GM12874 (cell line): ENCODE measurements around the gene SLC35F6.

Source experiments
- CTCF ChIP-seq: IDR thresholded peaks from 2 replicates; pipeline ENCODE4 v1.5.1; 2011; ENCODE audit warnings: low read depth, mild to moderate bottlenecking, control low read depth, low read length, moderate library complexity; ENCODE audit not compliant: insufficient read depth

Gene SLC35F6

GRCh38 chr2:26720322-26721114 is 43.6 kb upstream of the SLC35F6 start:
- no peak for TF ChIP-seq CTCF

- TF ChIP-seq CTCF = no peak
These were observed 42.7 kb upstream of the SLC35F6 start for GRCh38 chr2:26721115-26722032.

- no peak for TF ChIP-seq CTCF
These were observed 41.8 kb upstream of the SLC35F6 start for GRCh38 chr2:26722328-26722727.

- TF ChIP-seq CTCF = no peak
These were observed 41.2 kb upstream of the SLC35F6 start for GRCh38 chr2:26722911-26723310.

GRCh38 chr2:26723475-26723874 is 40.6 kb upstream of the SLC35F6 start:
- TF ChIP-seq CTCF = no peak

- no peak for TF ChIP-seq CTCF
These were observed 39.9 kb upstream of the SLC35F6 start for GRCh38 chr2:26723991-26724750.
